PFSK-1 (cell line): ENCODE results near the gene KIAA1755.

Source experiments
- FOXP2 ChIP-seq: optimal IDR thresholded peaks from 2 replicates; pipeline ENCODE3; 2011; ENCODE audit warnings: borderline replicate concordance, control low read depth, inconsistent platforms; ENCODE audit not compliant: insufficient read depth; ENCODE audit errors: extremely low read length, extremely low read depth
- POLR2AphosphoS5 ChIP-seq: IDR thresholded peaks from 2 replicates; pipeline ENCODE4 v1.6.1; 2012; ENCODE audit warnings: low read depth, mild to moderate bottlenecking, control low read depth, low read length, moderate library complexity
- SIN3A ChIP-seq: IDR thresholded peaks from 2 replicates; pipeline ENCODE4 v1.6.1; 2012; ENCODE audit warnings: mild to moderate bottlenecking, low read length, moderate library complexity, borderline replicate concordance; ENCODE audit not compliant: insufficient read depth
- TAF1 ChIP-seq: IDR thresholded peaks from 2 replicates; pipeline ENCODE4 v1.6.1; 2012; ENCODE audit warnings: low read length, control low read depth, borderline replicate concordance; ENCODE audit not compliant: insufficient read depth
- TF ChIP-seq, protein P1 (sequence below), 2 experiments: IDR thresholded peaks; 2 replicates each; pipeline versions ENCODE4 v1.6.1 to v1.8.0; 2011 to 2012; ENCODE audit warnings: low read depth in 2 of 2, low read length in 2 of 2, control low read depth in 1 of 2, inconsistent platforms in 1 of 2, mild to moderate bottlenecking in 1 of 2, moderate library complexity in 1 of 2; ENCODE audit not compliant: insufficient read depth in 1 of 2

The KIAA1755 gene

DNA sequence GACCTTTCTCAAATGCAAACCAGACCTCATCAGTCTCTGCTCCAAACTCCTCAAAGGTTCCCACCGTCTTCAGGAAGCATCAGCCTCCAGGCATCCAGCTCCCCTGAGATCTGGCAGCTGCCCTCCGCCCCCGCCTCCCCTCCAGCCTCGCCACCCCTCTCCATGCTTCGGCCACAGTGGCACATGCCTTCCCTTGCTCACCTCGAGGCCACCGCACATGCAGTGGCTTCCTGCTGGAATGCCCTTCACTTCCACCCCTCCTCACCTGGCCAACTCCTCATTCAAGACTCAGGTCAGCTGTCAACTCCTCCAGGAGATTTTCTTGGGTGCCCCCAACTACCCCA lies 13.4 kb downstream of the KIAA1755 start:
- TF ChIP-seq POLR2AphosphoS5 (no peak), SIN3A (no peak), TAF1 (no peak), FOXP2 (no peak)
- TF ChIP-seq, protein P1, sequence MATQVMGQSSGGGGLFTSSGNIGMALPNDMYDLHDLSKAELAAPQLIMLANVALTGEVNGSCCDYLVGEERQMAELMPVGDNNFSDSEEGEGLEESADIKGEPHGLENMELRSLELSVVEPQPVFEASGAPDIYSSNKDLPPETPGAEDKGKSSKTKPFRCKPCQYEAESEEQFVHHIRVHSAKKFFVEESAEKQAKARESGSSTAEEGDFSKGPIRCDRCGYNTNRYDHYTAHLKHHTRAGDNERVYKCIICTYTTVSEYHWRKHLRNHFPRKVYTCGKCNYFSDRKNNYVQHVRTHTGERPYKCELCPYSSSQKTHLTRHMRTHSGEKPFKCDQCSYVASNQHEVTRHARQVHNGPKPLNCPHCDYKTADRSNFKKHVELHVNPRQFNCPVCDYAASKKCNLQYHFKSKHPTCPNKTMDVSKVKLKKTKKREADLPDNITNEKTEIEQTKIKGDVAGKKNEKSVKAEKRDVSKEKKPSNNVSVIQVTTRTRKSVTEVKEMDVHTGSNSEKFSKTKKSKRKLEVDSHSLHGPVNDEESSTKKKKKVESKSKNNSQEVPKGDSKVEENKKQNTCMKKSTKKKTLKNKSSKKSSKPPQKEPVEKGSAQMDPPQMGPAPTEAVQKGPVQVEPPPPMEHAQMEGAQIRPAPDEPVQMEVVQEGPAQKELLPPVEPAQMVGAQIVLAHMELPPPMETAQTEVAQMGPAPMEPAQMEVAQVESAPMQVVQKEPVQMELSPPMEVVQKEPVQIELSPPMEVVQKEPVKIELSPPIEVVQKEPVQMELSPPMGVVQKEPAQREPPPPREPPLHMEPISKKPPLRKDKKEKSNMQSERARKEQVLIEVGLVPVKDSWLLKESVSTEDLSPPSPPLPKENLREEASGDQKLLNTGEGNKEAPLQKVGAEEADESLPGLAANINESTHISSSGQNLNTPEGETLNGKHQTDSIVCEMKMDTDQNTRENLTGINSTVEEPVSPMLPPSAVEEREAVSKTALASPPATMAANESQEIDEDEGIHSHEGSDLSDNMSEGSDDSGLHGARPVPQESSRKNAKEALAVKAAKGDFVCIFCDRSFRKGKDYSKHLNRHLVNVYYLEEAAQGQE (IDR thresholded peaks at IDR 0.05; ENCODE audit: insufficient read depth in 1 of 2, low read depth in 2 of 2, low read length in 2 of 2): no peak

DNA sequence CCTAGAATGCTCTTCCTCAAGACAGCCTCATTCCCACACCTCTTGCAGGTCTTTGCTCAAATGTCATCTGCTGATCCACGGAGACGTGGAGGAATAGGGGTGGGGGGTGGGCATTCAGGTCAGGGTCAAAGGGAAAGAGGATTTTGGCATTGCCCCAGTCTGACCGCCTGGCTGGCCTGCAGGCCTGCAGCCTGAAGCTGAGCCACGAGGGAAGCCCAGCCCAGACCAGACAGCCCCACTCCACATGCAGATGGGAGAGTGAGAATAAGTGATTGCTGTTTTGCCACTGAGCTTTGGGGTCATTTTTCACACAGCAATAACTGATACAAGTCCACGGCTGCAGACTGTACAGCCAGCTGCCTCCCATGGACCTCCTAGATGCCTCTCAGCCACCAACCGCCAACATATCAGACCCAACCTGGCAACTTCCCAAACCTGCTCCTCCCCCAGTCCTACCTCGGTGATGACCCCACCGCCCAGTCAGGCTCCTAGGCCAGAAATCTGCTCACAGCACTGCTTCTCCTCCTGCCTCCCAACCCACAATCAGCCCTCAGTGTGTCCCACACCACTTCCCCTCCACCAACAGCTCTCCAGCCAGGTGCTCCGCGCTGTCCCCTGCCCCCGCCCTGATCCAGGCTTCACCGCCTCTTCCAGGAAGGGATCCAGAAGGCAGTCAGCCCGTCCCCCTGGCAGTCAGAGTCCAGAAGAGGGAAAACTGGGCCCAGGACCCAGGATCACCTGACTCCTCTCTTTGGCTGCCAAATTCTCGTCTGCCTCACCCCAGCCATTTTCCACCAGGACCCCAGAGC lies 14.0 kb downstream of the KIAA1755 start:
- no peak for TF ChIP-seq SIN3A

DNA sequence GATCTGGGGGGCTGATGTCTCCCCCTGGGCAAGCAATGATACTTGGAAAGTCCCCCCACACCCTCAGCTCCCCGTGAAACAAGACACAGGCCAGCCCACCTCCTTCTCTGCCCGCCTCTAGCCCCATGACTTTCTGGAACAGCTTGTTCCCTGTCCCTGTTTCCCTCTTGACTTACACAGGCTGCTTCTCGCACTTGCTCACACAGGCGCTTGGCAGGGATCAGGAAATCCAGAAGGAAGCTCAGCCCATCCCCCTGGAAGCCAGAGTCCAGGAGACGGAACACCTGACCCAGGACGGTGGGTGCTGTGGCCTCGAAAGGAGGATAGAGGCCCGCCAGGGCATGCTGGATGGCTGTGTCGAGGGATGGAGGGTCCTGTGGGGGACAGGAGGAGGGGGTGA lies 14.8 kb downstream of the KIAA1755 start:
- TF ChIP-seq SIN3A (no peak), POLR2AphosphoS5 (no peak), FOXP2 (no peak)
- TF ChIP-seq, protein P1 (IDR thresholded peaks at IDR 0.05; ENCODE audit: insufficient read depth in 1 of 2, low read depth in 2 of 2, low read length in 2 of 2): no peak

DNA sequence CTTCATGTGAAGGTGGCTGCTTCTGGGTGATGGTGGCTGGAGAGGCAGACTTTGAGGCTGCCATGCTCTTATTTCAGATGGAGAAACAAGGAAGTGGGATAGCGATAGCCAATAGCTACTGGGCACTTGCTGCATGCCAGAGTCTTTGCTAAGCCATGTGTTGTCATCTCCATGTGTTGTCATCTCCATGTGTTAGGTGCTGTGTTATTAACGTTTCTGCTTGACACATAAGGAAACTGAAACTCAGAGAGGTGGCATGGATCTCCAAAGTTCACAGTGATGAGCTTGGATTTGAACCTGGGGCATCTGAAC lies 16.9 kb downstream of the KIAA1755 start:
- TF ChIP-seq SIN3A (no peak), TAF1 (no peak), POLR2AphosphoS5 (no peak), FOXP2 (no peak)
- TF ChIP-seq, protein P1 (IDR thresholded peaks at IDR 0.05; ENCODE audit: insufficient read depth in 1 of 2, low read depth in 2 of 2, low read length in 2 of 2): no peak

DNA sequence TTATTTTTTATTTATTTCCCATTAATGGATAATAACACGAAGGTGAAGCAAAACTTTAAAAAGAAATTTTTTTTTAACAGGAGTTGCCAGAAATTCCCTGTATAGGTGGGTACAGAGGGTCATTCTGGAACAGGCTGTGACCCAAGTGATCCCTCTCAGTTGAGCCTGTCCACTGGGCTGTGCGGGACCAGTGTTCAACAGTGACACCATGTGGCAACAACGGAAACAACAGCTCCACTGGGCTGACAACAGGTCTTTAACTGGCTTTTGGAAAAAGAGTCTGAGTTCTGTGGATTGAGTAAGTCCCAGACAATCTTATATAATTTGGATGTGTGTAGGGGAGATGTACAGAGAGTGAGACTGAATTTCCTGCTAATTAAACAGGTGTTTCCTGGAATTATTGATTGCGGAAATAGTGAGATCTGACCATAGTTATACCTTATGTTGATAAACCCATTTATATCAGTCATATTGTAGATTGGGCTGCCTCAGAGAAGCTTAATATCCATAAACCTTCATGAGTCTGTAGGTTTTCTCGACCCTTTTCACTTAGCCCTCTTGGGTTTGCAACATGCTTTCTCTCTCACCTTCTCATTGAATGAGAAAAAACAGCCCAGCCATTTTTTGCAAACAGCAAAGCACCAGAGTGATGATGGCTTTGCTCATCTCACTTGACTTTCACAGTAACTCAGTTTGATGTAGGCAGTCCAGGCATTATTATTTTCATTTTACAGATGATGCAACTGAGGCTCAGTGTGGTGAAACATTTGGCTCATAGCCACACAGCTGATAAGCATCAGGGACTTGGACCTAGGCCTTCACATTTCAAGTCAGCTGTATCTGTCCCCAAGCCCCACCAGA lies 17.5 kb downstream of the KIAA1755 start:
- TF ChIP-seq FOXP2: peak; percentile 59
- no peak for TF ChIP-seq SIN3A
- no peak for TF ChIP-seq TAF1
- TF ChIP-seq, protein P1 (IDR thresholded peaks at IDR 0.05; ENCODE audit: insufficient read depth in 1 of 2, low read depth in 2 of 2, low read length in 2 of 2): no peak
- no peak for TF ChIP-seq POLR2AphosphoS5
